Large intestine (tissue), 3 donors: ENCODE data around the gene DCTPP1. TPM values are rescaled to one million over a fixed set of nuclear protein-coding genes. Genes with fewer than 3 reads are reported as not detected.

Experiments used
- DNase-seq, 2 donors: peaks; one replicate each; pipeline versions ENCODE4 v3.0.0 to v3.0.0-alpha.2; 2013
- H3K27ac ChIP-seq: one replicate; pipeline ENCODE4 v1.5.1; 2013; ENCODE audit warnings: low read length
- H3K27me3 ChIP-seq: 2 replicates; pipeline ENCODE4 v1.6.1; 2013; ENCODE audit warnings: low read length; ENCODE audit not compliant: control insufficient read depth, insufficient read depth
- H3K36me3 ChIP-seq: 2 replicates; pipeline ENCODE4 v1.6.1; 2013; ENCODE audit warnings: low read length; ENCODE audit not compliant: control insufficient read depth, insufficient read depth
- H3K4me1 ChIP-seq: one replicate; pipeline ENCODE4 v1.6.1; 2013; ENCODE audit warnings: low read length; ENCODE audit not compliant: control insufficient read depth, insufficient read depth
- H3K4me3 ChIP-seq: one replicate; pipeline ENCODE4 v1.5.1; 2013; ENCODE audit warnings: low read length
- H3K9me3 ChIP-seq: one replicate; pipeline ENCODE4 v1.6.1; 2013; ENCODE audit warnings: mild to moderate bottlenecking, low read depth, low read length, moderate library complexity; ENCODE audit not compliant: control insufficient read depth
- WGBS: methylation state at CpG from one replicate; pipeline ENCODE4 v1.1.5; 2013; ENCODE audit warnings: low lambda C conversion rate; ENCODE audit not compliant: insufficient coverage; 5-methylcytosine and 5-hydroxymethylcytosine counted together
- polyA plus RNA-seq: library from polyadenylated mRNA; unstranded; fragments of 120-200 nt; gene quantifications from one replicate; pipeline ENCODE4 v1.2.1, GENCODE V29; 2013

Gene DCTPP1
- polyA plus RNA-seq, 1 donor, result 41.6 TPM

GRCh38 chr16:30374538-30374937, 55.3 kb downstream of the DCTPP1 start, which contains the start of gene MYL11:
Gene MYL11, plus strand, starts transcription at chr16:30374802. Its CDS starts 56 bp downstream, at chr16:30374858.
- DNase-seq, result peak in 1 of 2 donors; percentile 1
- Histone ChIP-seq H3K4me3 (no peak within 1 kb of the TSS), H3K27ac (no peak within 1 kb of the TSS), H3K4me1 (peaks cover 10% of the 10 kb centered on the region), H3K36me3 (no peaks in the 10 kb centered on the region), H3K27me3 (no peaks in the 10 kb centered on the region), H3K9me3 (no peaks in the 10 kb centered on the region)
- no CpG with 5 or more reads among the region's 6 CpGs for WGBS

Other genes starting within 250 kb of the DCTPP1 start
- 36.7 TPM for gene CORO1A, start 246.4 kb downstream of the DCTPP1 start, polyA plus RNA-seq
- gene BOLA2B, start 236.4 kb downstream of the DCTPP1 start, polyA plus RNA-seq, result 57.9 TPM
- 74.9 TPM for gene SLX1A, start 236.2 kb downstream of the DCTPP1 start, polyA plus RNA-seq
- gene SULT1A3, start 230.8 kb downstream of the DCTPP1 start, polyA plus RNA-seq, result 46.4 TPM
- 17.6 TPM for gene NPIPB13, start 181.6 kb downstream of the DCTPP1 start, polyA plus RNA-seq
- gene CD2BP2, start 74.7 kb downstream of the DCTPP1 start, polyA plus RNA-seq, result 43.5 TPM
- 41.5 TPM for gene TBC1D10B, start 59.5 kb downstream of the DCTPP1 start, polyA plus RNA-seq
- 14.6 TPM for gene MYL11, start 55.2 kb downstream of the DCTPP1 start, polyA plus RNA-seq
- gene SEPTIN1, start 47.5 kb downstream of the DCTPP1 start, polyA plus RNA-seq, result 5.4 TPM
- 6.4 TPM for gene ZNF48, start 34.6 kb downstream of the DCTPP1 start, polyA plus RNA-seq
- gene ZNF771, start 22.4 kb downstream of the DCTPP1 start, polyA plus RNA-seq, result 4.0 TPM
- gene SEPHS2, start 15.8 kb upstream of the DCTPP1 start, polyA plus RNA-seq, result 85.3 TPM
- 3.8 TPM for gene ITGAL, start 42.7 kb upstream of the DCTPP1 start, polyA plus RNA-seq
- gene ZNF768, start 96.5 kb upstream of the DCTPP1 start, polyA plus RNA-seq, result 53.1 TPM
- 9.4 TPM for gene ZNF747, start 104.8 kb upstream of the DCTPP1 start, polyA plus RNA-seq
- gene ZNF764, start 128.3 kb upstream of the DCTPP1 start, polyA plus RNA-seq, result 21.2 TPM
- 15.8 TPM for gene ZNF688, start 141.7 kb upstream of the DCTPP1 start, polyA plus RNA-seq
- 22.7 TPM for gene ZNF785, start 155.7 kb upstream of the DCTPP1 start, polyA plus RNA-seq
- gene ZNF689, start 180.4 kb upstream of the DCTPP1 start, polyA plus RNA-seq, result 8.6 TPM
- gene PRR14, start 220.9 kb upstream of the DCTPP1 start, polyA plus RNA-seq, result 35.0 TPM
- gene FBRS, start 228.4 kb upstream of the DCTPP1 start, polyA plus RNA-seq, result 97.6 TPM